ENCODE results near the gene EDC3.
A peak's percentile ranks its signal among the peaks of the same experiment; 100 is the strongest.
"Not testable (repeated sequence)": the region's sequence is repeated elsewhere in the genome, so short reads cannot be mapped to it uniquely, and the experiment has no call there.

EDC3 gene, protein sequence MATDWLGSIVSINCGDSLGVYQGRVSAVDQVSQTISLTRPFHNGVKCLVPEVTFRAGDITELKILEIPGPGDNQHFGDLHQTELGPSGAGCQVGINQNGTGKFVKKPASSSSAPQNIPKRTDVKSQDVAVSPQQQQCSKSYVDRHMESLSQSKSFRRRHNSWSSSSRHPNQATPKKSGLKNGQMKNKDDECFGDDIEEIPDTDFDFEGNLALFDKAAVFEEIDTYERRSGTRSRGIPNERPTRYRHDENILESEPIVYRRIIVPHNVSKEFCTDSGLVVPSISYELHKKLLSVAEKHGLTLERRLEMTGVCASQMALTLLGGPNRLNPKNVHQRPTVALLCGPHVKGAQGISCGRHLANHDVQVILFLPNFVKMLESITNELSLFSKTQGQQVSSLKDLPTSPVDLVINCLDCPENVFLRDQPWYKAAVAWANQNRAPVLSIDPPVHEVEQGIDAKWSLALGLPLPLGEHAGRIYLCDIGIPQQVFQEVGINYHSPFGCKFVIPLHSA

GRCh38 chr15:74695597-74696397 is at the start of gene EDC3:
EDC3 (minus strand) TSS chr15:74696024; CDS start chr15:74675124, 20,900 bp downstream.
- peak within 1 kb of the TSS; percentile 99 for H3K27ac Mint-ChIP-seq
- H3K36me3 Mint-ChIP-seq (ENCODE audit: low read depth): peaks cover 5% of the 10 kb centered on the region
- peak within 1 kb of the TSS; percentile 100 for H3K4me3 Mint-ChIP-seq
- TF ChIP-seq, protein P1, sequence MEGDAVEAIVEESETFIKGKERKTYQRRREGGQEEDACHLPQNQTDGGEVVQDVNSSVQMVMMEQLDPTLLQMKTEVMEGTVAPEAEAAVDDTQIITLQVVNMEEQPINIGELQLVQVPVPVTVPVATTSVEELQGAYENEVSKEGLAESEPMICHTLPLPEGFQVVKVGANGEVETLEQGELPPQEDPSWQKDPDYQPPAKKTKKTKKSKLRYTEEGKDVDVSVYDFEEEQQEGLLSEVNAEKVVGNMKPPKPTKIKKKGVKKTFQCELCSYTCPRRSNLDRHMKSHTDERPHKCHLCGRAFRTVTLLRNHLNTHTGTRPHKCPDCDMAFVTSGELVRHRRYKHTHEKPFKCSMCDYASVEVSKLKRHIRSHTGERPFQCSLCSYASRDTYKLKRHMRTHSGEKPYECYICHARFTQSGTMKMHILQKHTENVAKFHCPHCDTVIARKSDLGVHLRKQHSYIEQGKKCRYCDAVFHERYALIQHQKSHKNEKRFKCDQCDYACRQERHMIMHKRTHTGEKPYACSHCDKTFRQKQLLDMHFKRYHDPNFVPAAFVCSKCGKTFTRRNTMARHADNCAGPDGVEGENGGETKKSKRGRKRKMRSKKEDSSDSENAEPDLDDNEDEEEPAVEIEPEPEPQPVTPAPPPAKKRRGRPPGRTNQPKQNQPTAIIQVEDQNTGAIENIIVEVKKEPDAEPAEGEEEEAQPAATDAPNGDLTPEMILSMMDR (IDR thresholded peaks at IDR 0.05): no peak
- H3K4me1 Mint-ChIP-seq: peaks cover 38% of the 10 kb centered on the region
- H3K9me3 Mint-ChIP-seq: no peaks in the 10 kb centered on the region
- DNase-seq: peak; percentile 93
- peaks cover 33% of the 10 kb centered on the region for H3K27me3 Mint-ChIP-seq (ENCODE audit: low read depth, poor library complexity)

DNA sequence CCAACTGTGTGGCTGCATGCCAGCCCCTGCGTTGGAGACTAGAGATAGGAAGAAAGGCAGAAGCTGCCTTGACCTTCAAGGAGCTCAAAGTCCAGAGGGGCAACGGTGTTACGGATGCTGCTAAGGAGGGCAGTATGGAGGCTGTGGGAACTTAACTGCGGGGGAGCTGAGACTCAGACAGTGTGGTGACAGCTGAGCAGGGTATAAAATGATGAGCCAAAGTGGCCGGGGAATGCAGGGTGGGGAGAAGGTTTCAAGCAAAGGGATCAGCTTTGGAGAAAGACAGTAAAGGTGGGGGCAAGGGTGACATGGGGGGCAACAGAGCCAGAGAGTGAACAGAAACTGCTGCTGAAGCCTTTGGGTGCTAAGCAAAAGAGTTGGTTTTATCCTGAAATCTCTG is 46.6 kb upstream of the EDC3 start:
- Mint-ChIP-seq H3K36me3 (ENCODE audit: low read depth) (no peaks in the 10 kb centered on the region), H3K27ac (no peak overlapping the region), H3K9me3 (peaks cover 33% of the 10 kb centered on the region), H3K27me3 (ENCODE audit: low read depth, poor library complexity) (peaks cover 60% of the 10 kb centered on the region), H3K4me1 (no peaks in the 10 kb centered on the region), H3K4me3 (no peak overlapping the region)
- TF ChIP-seq, protein P1 (IDR thresholded peaks at IDR 0.05): no peak
- no peak for DNase-seq

DNA sequence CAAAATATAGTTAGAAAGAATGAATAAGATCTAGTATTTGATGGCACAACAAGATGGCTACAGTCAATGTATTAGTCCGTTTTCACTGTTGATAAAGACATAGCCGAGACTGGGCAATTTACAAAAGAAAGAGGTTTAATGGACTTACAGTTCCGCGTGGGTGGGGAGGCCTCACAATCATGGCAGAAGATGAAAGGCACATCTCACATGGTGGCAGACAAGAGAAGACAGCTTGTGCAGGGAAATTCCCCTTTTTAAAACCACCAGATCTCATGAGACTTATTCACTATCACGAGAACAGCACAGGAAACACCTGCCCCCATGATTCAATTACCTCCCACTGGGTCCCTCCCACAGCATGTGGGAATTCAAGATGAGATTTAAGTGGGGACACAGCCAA is 42.4 kb upstream of the EDC3 start:
- Mint-ChIP-seq H3K27me3 (ENCODE audit: low read depth, poor library complexity) (peaks cover 74% of the 10 kb centered on the region), H3K9me3 (peaks cover 33% of the 10 kb centered on the region)
- not testable (repeated sequence) for H3K27ac Mint-ChIP-seq; H3K36me3 Mint-ChIP-seq (ENCODE audit: low read depth); DNase-seq; H3K4me1 Mint-ChIP-seq; H3K4me3 Mint-ChIP-seq

DNA sequence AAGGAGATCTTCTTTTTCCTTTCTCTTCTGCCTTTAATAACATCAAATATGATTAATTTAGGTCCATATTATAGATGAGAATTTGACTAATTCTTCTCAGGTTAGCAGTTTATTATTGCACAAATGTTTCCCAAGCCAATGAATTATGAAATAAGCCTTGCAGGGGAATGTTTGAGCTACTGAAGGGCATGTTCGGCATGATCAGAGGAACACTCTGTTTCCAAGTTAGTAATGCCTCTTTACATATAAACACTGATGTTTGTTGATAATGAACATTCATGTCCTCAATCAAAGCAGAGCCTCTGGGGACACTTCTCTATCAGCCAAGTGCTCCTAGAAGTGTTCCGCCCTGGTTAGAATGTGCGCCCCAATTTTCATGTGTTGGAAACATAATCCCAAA is 39.5 kb upstream of the EDC3 start:
- peaks cover 7% of the 10 kb centered on the region for H3K4me1 Mint-ChIP-seq
- peaks cover 82% of the 10 kb centered on the region for H3K27me3 Mint-ChIP-seq (ENCODE audit: low read depth, poor library complexity)
- H3K9me3 Mint-ChIP-seq: peaks cover 14% of the 10 kb centered on the region
- no peaks in the 10 kb centered on the region for H3K36me3 Mint-ChIP-seq (ENCODE audit: low read depth)
- H3K4me3 Mint-ChIP-seq: no peak overlapping the region
- TF ChIP-seq, protein P1 (IDR thresholded peaks at IDR 0.05): no peak
- no peak overlapping the region for H3K27ac Mint-ChIP-seq
- no peak for DNase-seq

GRCh38 chr15:74733269-74733668 is 37.4 kb upstream of the EDC3 start:
- Mint-ChIP-seq H3K27me3 (ENCODE audit: low read depth, poor library complexity) (peaks cover 78% of the 10 kb centered on the region), H3K4me3 (no peak overlapping the region), H3K4me1 (peaks cover 14% of the 10 kb centered on the region), H3K9me3 (peaks cover 17% of the 10 kb centered on the region), H3K36me3 (ENCODE audit: low read depth) (no peaks in the 10 kb centered on the region), H3K27ac (no peak overlapping the region)
- DNase-seq: no peak
- TF ChIP-seq, protein P1 (IDR thresholded peaks at IDR 0.05): no peak

GRCh38 chr15:74732846-74733245 is 37.0 kb upstream of the EDC3 start:
- TF ChIP-seq, protein P1 (IDR thresholded peaks at IDR 0.05): no peak
- peaks cover 14% of the 10 kb centered on the region for H3K4me1 Mint-ChIP-seq
- H3K9me3 Mint-ChIP-seq: peaks cover 16% of the 10 kb centered on the region
- no peak overlapping the region for H3K27ac Mint-ChIP-seq
- H3K4me3 Mint-ChIP-seq: no peak overlapping the region
- no peak for DNase-seq
- peaks cover 76% of the 10 kb centered on the region for H3K27me3 Mint-ChIP-seq (ENCODE audit: low read depth, poor library complexity)
- no peaks in the 10 kb centered on the region for H3K36me3 Mint-ChIP-seq (ENCODE audit: low read depth)

Data from nephron progenitor cell (in vitro differentiated cells).